BLaER1 treated with 17β-estradiol and CSF1 and Interleukin-3, amounts not matched to agents 10 nM and 100 nM (cell line): Measurements from ENCODE around the gene FOXA2.
"Not testable (repeated sequence)": the region's sequence is repeated elsewhere in the genome, so short reads cannot be mapped to it uniquely, and the experiment has no call there.

Source experiments
- H3K27ac ChIP-seq, 11 experiments: shearing (Covaris generic); formaldehyde crosslinking; 2 replicates each; pipeline ENCODE4 v1.8.1; 2022
- H3K27me3 ChIP-seq, 11 experiments: shearing (Covaris generic); formaldehyde crosslinking; 2 replicates each; pipeline ENCODE4 v1.8.1; 2022
- H3K36me3 ChIP-seq, 11 experiments: shearing (Covaris generic); formaldehyde crosslinking; 2 replicates each; pipeline ENCODE4 v1.8.1; 2022
- H3K4me1 ChIP-seq, 10 experiments: shearing (Covaris generic); formaldehyde crosslinking; 2 replicates each; pipeline ENCODE4 v1.8.1; 2022
- H3K4me2 ChIP-seq, 11 experiments: shearing (Covaris generic); formaldehyde crosslinking; 2 replicates each; pipeline ENCODE4 v1.8.1; 2022
- H3K4me3 ChIP-seq, 10 experiments: shearing (Covaris generic); formaldehyde crosslinking; 2 replicates each; pipeline ENCODE4 v1.8.1; 2022
- H3K9ac ChIP-seq, 11 experiments: shearing (Covaris generic); formaldehyde crosslinking; 2 replicates each; pipeline ENCODE4 v1.8.1; 2022
- H3K9me3 ChIP-seq, 11 experiments: shearing (Covaris generic); formaldehyde crosslinking; replicated peaks in 1 of 11; 2 replicates each; pipeline ENCODE4 v1.8.1; 2022
- H4K20me1 ChIP-seq, 11 experiments: shearing (Covaris generic); formaldehyde crosslinking; 2 replicates each; pipeline ENCODE4 v1.8.1; 2022
- Cebpa-rat ChIP-seq, 11 experiments: shearing (Covaris generic); IDR thresholded peaks; 2 replicates each; pipeline ENCODE4 v1.8.1; 2022

Gene FOXA2

GRCh38 chr20:22616551-22616950, 32.2 kb upstream of the FOXA2 start:
- TF ChIP-seq Cebpa-rat (IDR thresholded peaks at IDR 0.05), result no peak

GRCh38 chr20:22615425-22615824, 31.1 kb upstream of the FOXA2 start:
- Histone ChIP-seq H3K4me1 (no peaks in the 10 kb centered on the region), H3K27ac (no peak overlapping the region), H3K9ac (no peak overlapping the region), H3K9me3 (no peaks in the 10 kb centered on the region), H3K4me2 (no peak overlapping the region), H4K20me1 (no peaks in the 10 kb centered on the region), H3K27me3 (no peaks in the 10 kb centered on the region), H3K4me3 (no peak overlapping the region), H3K36me3 (no peaks in the 10 kb centered on the region)
- TF ChIP-seq Cebpa-rat (IDR thresholded peaks at IDR 0.05), result no peak

More at GRCh38 chr20:22616551-22616950, 32.2 kb upstream of the FOXA2 start:
- H3K27ac ChIP-seq, result no peak overlapping the region
- no peak overlapping the region for H3K4me2 ChIP-seq
- H4K20me1 ChIP-seq, result no peaks in the 10 kb centered on the region
- H3K36me3 ChIP-seq, result no peaks in the 10 kb centered on the region
- H3K4me1 ChIP-seq, result peaks cover 0 to 4% (median 0%) of the 10 kb centered on the region in 10 experiments; a peak in 1 of 20 replicates
- H3K9ac ChIP-seq, result no peak overlapping the region
- H3K9me3 ChIP-seq, result no peaks in the 10 kb centered on the region
- no peak overlapping the region for H3K4me3 ChIP-seq
- no peaks in the 10 kb centered on the region for H3K27me3 ChIP-seq

GRCh38 chr20:22611636-22612035, 27.3 kb upstream of the FOXA2 start:
- H3K4me3 ChIP-seq, result no peak overlapping the region
- H3K4me1 ChIP-seq, result no peaks in the 10 kb centered on the region
- H3K27ac ChIP-seq, result no peak overlapping the region
- no peaks in the 10 kb centered on the region for H4K20me1 ChIP-seq
- TF ChIP-seq Cebpa-rat (IDR thresholded peaks at IDR 0.05), result no peak
- H3K36me3 ChIP-seq, result no peaks in the 10 kb centered on the region
- no peak overlapping the region for H3K4me2 ChIP-seq
- H3K9me3 ChIP-seq, result no peaks in the 10 kb centered on the region
- no peak overlapping the region for H3K9ac ChIP-seq
- no peaks in the 10 kb centered on the region for H3K27me3 ChIP-seq

GRCh38 chr20:22607695-22608094, 23.3 kb upstream of the FOXA2 start:
- no peak overlapping the region for H3K27ac ChIP-seq
- no peak overlapping the region for H3K4me3 ChIP-seq
- no peaks in the 10 kb centered on the region for H3K9me3 ChIP-seq
- TF ChIP-seq Cebpa-rat (IDR thresholded peaks at IDR 0.05), result no peak
- no peaks in the 10 kb centered on the region for H3K27me3 ChIP-seq
- H3K9ac ChIP-seq, result no peak overlapping the region
- H3K4me1 ChIP-seq, result no peaks in the 10 kb centered on the region
- H3K36me3 ChIP-seq, result no peaks in the 10 kb centered on the region
- H3K4me2 ChIP-seq, result no peak overlapping the region
- H4K20me1 ChIP-seq, result no peaks in the 10 kb centered on the region

GRCh38 chr20:22604815-22605214, 20.4 kb upstream of the FOXA2 start:
- no peak for TF ChIP-seq Cebpa-rat (IDR thresholded peaks at IDR 0.05)
- H3K9ac ChIP-seq, result no peak overlapping the region
- H3K9me3 ChIP-seq, result no peaks in the 10 kb centered on the region
- H3K27ac ChIP-seq, result no peak overlapping the region
- no peaks in the 10 kb centered on the region for H4K20me1 ChIP-seq
- H3K4me2 ChIP-seq, result no peak overlapping the region
- no peaks in the 10 kb centered on the region for H3K27me3 ChIP-seq
- no peaks in the 10 kb centered on the region for H3K36me3 ChIP-seq
- H3K4me3 ChIP-seq, result no peak overlapping the region
- peaks cover 0 to 12% (median 5%) of the 10 kb centered on the region in 10 experiments; a peak in 9 of 20 replicates for H3K4me1 ChIP-seq

GRCh38 chr20:22601361-22602141, 17.2 kb upstream of the FOXA2 start:
- H3K9me3 ChIP-seq, result no peaks in the 10 kb centered on the region
- H3K27ac ChIP-seq, result no peak overlapping the region
- peak overlapping the region in 5 of 11 experiments; percentile 30 to 55 (median 49); a peak in 7 of 22 replicates for H3K4me2 ChIP-seq
- H3K4me1 ChIP-seq, result peaks cover 0 to 12% (median 5%) of the 10 kb centered on the region in 10 experiments; a peak in 9 of 20 replicates
- H3K4me3 ChIP-seq, result no peak overlapping the region
- TF ChIP-seq Cebpa-rat (IDR thresholded peaks at IDR 0.05), result no peak
- H3K27me3 ChIP-seq, result no peaks in the 10 kb centered on the region
- H3K36me3 ChIP-seq, result no peaks in the 10 kb centered on the region
- no peak overlapping the region for H3K9ac ChIP-seq
- no peaks in the 10 kb centered on the region for H4K20me1 ChIP-seq

- not testable (repeated sequence) for H3K27ac ChIP-seq, H3K9ac ChIP-seq, H3K27me3 ChIP-seq, H4K20me1 ChIP-seq, H3K36me3 ChIP-seq, H3K9me3 ChIP-seq, H3K4me3 ChIP-seq, H3K4me2 ChIP-seq
- H3K4me1 ChIP-seq, result peaks cover 0 to 12% (median 5%) of the 10 kb centered on the region in 10 experiments; a peak in 9 of 20 replicates
Observed at GRCh38 chr20:22599258-22599657, 14.9 kb upstream of the FOXA2 start.

GRCh38 chr20:22597303-22597702, 12.9 kb upstream of the FOXA2 start:
- TF ChIP-seq Cebpa-rat (IDR thresholded peaks at IDR 0.05), result no peak
- H3K9ac ChIP-seq, result no peak overlapping the region
- no peaks in the 10 kb centered on the region for H4K20me1 ChIP-seq
- no peaks in the 10 kb centered on the region for H3K36me3 ChIP-seq
- H3K4me3 ChIP-seq, result no peak overlapping the region
- H3K4me1 ChIP-seq, result peaks cover 0 to 12% (median 5%) of the 10 kb centered on the region in 10 experiments; a peak in 9 of 20 replicates
- no peaks in the 10 kb centered on the region for H3K27me3 ChIP-seq
- no peaks in the 10 kb centered on the region for H3K9me3 ChIP-seq
- H3K27ac ChIP-seq, result no peak overlapping the region
- no peak overlapping the region for H3K4me2 ChIP-seq

- no peak for TF ChIP-seq Cebpa-rat (IDR thresholded peaks at IDR 0.05)
- Histone ChIP-seq H3K9me3 (peaks cover 9 to 16% (median 13%) of the 10 kb centered on the region in 11 experiments), H3K36me3 (no peaks in the 10 kb centered on the region), H4K20me1 (no peaks in the 10 kb centered on the region), H3K4me3 (no peak overlapping the region), H3K4me2 (no peak overlapping the region), H3K27ac (no peak overlapping the region), H3K9ac (no peak overlapping the region), H3K4me1 (no peaks in the 10 kb centered on the region), H3K27me3 (peaks cover 16 to 24% (median 21%) of the 10 kb centered on the region in 11 experiments)
Observed at GRCh38 chr20:22590662-22591061, 6.3 kb upstream of the FOXA2 start.
